ENCODE results near the gene CDIPT. TPM values are rescaled to one million over a fixed set of nuclear protein-coding genes. Genes with fewer than 3 reads are reported as not detected.

Gene CDIPT
- total RNA-seq, 1 donor from 2014 or later, result 89.4 TPM

- Histone ChIP-seq H3K4me1 (peaks cover 31% of the 10 kb centered on the region), H3K9me3 (no peaks in the 10 kb centered on the region), H3K4me3 (no peak overlapping the region), H3K36me3 (peaks cover 0 to 28% of the 10 kb centered on the region in 2 donors), H3K27me3 (no peaks in the 10 kb centered on the region), H3K27ac (no peak overlapping the region)
- TF ChIP-seq POLR2A (IDR thresholded peaks at IDR 0.05) (no peak), POLR2AphosphoS5 (IDR thresholded peaks at IDR 0.05; ENCODE audit: insufficient read depth in 1 of 2, low read depth in 1 of 2) (no peak)
- TF ChIP-seq, protein P1, sequence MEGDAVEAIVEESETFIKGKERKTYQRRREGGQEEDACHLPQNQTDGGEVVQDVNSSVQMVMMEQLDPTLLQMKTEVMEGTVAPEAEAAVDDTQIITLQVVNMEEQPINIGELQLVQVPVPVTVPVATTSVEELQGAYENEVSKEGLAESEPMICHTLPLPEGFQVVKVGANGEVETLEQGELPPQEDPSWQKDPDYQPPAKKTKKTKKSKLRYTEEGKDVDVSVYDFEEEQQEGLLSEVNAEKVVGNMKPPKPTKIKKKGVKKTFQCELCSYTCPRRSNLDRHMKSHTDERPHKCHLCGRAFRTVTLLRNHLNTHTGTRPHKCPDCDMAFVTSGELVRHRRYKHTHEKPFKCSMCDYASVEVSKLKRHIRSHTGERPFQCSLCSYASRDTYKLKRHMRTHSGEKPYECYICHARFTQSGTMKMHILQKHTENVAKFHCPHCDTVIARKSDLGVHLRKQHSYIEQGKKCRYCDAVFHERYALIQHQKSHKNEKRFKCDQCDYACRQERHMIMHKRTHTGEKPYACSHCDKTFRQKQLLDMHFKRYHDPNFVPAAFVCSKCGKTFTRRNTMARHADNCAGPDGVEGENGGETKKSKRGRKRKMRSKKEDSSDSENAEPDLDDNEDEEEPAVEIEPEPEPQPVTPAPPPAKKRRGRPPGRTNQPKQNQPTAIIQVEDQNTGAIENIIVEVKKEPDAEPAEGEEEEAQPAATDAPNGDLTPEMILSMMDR (IDR thresholded peaks at IDR 0.05), result no peak
- no peak for DNase-seq (ENCODE audit: extremely low spot score in 2 of 2)
- intact Hi-C loops (cut with DNase I), result loop anchor here (10.0 kb wide), 1 partner anchor 96 kb away; no protein-coding TSS in a partner anchor
Measured at GRCh38 chr16:29858974-29859373, 4.1 kb downstream of the CDIPT start.

DNA sequence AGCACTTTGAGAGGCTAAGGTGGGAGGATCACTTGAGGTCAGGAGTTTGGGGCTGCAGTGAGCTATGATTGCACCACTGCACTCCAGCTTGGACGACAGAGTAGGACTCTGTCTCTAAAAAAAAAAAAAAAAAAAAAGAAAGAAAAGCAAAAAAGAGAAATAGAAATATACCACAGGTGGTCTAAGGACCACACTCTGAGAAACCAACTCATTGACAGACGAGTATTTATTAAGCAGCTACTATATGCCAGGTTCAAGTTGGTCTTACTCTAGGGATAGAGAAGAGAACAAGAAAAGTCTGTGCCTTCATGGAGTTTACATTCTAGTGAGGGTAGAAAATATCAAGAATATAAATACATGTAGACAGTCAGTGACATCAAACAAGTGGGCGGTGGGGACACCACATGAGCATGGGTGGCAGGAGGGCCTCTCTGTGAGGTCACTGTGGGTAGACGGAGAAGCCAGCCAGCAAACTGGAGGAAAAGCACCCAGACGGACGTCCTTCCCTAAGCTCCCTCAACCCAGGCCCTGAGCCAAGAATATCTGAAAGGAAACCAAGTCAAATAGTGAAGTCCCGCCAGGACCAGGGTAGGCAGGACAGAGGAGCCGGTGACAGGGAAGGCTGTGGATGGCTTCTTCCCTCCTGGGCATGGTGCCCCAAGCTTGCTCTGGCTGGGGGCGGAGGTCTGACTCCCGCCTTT is 4.7 kb downstream of the CDIPT start:
- Histone ChIP-seq H3K27ac (no peak overlapping the region), H3K4me1 (peaks cover 26% of the 10 kb centered on the region), H3K9me3 (no peaks in the 10 kb centered on the region), H3K27me3 (no peaks in the 10 kb centered on the region), H3K36me3 (peaks cover 0 to 28% of the 10 kb centered on the region in 2 donors), H3K4me3 (no peak overlapping the region)
- intact Hi-C loops (cut with DNase I), result loop anchor here (10.0 kb wide), 1 partner anchor 97 kb away; no protein-coding TSS in a partner anchor
- no peak for DNase-seq (ENCODE audit: extremely low spot score in 2 of 2)
- TF ChIP-seq, protein P1 (IDR thresholded peaks at IDR 0.05), result no peak
- no peak for TF ChIP-seq POLR2A (IDR thresholded peaks at IDR 0.05)

GRCh38 chr16:29857133-29857760 is 5.8 kb downstream of the CDIPT start:
- H3K27me3 ChIP-seq, result no peaks in the 10 kb centered on the region
- H3K9me3 ChIP-seq, result no peaks in the 10 kb centered on the region
- intact Hi-C loops (cut with DNase I), result loop anchor here (10.0 kb wide), 1 partner anchor 98 kb away; no protein-coding TSS in a partner anchor
- TF ChIP-seq, protein P1 (IDR thresholded peaks at IDR 0.05), result no peak
- no peak for TF ChIP-seq POLR2A (IDR thresholded peaks at IDR 0.05)
- TF ChIP-seq POLR2AphosphoS5 (IDR thresholded peaks at IDR 0.05; ENCODE audit: insufficient read depth in 1 of 2, low read depth in 1 of 2), result no peak
- H3K27ac ChIP-seq, result peak overlapping the region; percentile 13
- DNase-seq (ENCODE audit: extremely low spot score in 2 of 2), result no peak
- H3K4me3 ChIP-seq, result no peak overlapping the region
- peaks cover 24% of the 10 kb centered on the region for H3K4me1 ChIP-seq
- H3K36me3 ChIP-seq, result peaks cover 0 to 28% of the 10 kb centered on the region in 2 donors

DNA sequence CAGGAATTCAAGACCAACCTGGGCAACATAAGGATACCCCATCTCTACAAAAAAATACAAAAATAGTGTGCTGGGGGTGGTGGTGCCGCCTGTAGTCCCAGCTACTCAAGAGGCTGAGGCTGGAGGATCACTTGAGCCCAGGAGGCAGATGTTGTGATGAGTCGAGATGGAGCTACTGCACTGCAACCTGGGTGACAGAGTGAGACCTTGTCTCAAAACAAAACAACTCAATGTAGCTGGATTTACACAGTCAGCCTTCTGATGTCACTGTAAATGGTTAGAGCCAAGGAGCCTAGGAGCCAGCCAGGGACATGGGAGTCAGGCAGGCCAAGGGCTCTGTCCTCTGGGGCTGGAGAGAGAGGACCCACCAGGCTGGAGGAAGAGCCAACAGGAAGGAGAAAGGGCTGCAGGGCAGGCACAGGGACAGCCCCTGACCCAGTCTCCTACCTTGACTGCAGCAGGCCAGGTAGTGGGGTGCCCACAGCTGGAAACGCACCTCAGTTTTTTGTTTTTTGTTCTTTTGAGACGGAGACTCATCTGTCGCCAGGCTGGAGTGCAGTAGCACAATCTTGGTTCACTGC is 8.4 kb downstream of the CDIPT start:
- no peaks in the 10 kb centered on the region for H3K27me3 ChIP-seq
- H3K36me3 ChIP-seq, result peaks cover 0 to 13% of the 10 kb centered on the region in 2 donors
- TF ChIP-seq POLR2A (IDR thresholded peaks at IDR 0.05) (no peak), POLR2AphosphoS5 (IDR thresholded peaks at IDR 0.05; ENCODE audit: insufficient read depth in 1 of 2, low read depth in 1 of 2) (no peak)
- TF ChIP-seq, protein P1 (IDR thresholded peaks at IDR 0.05), result no peak
- H3K9me3 ChIP-seq, result no peaks in the 10 kb centered on the region
- intact Hi-C loops (cut with DNase I), result loop anchor here (10.0 kb wide), 1 partner anchor 100 kb away; no protein-coding TSS in a partner anchor
- no peak overlapping the region for H3K27ac ChIP-seq
- H3K4me3 ChIP-seq, result no peak overlapping the region
- peaks cover 9% of the 10 kb centered on the region for H3K4me1 ChIP-seq
- DNase-seq (ENCODE audit: extremely low spot score in 2 of 2), result no peak

Data from vagina (tissue), 2 donors.